Hypothalamus (tissue), 51 donors: ENCODE results near the gene RASGRF2.

Experiments
- DNase-seq, 51 donors: peaks; one replicate each; lab custom pipeline; 2025; lab: John Stamatoyannopoulos, UW

Gene RASGRF2

GRCh38 chr5:80953587-80953986 is 6.6 kb upstream of the RASGRF2 start:
- no peak for DNase-seq

- no peak for DNase-seq
Measured at GRCh38 chr5:80955082-80955590, 5.0 kb upstream of the RASGRF2 start.

- no peak for DNase-seq
Measured at GRCh38 chr5:80956272-80956671, 3.9 kb upstream of the RASGRF2 start.

GRCh38 chr5:80957031-80957761 is 3.0 kb upstream of the RASGRF2 start:
- DNase-seq = no peak

- DNase-seq = no peak
Measured at GRCh38 chr5:80958616-80959015, 1.5 kb upstream of the RASGRF2 start.

- no peak for DNase-seq
Measured at GRCh38 chr5:80959138-80959537, 1.0 kb upstream of the RASGRF2 start.

- peak in 37 of 51 donors; percentile 9 to 76 (median 42) for DNase-seq
Measured at GRCh38 chr5:80960531-80961375, 590 bp downstream of the RASGRF2 start.

GRCh38 chr5:80961376-80962281 is 1.5 kb downstream of the RASGRF2 start:
- DNase-seq = peak in 10 of 51 donors; percentile 9 to 76 (median 30)

GRCh38 chr5:80962630-80963520 is 2.7 kb downstream of the RASGRF2 start:
- DNase-seq = peak in 1 of 51 donors; percentile 35

GRCh38 chr5:80963521-80963895 is 3.3 kb downstream of the RASGRF2 start:
- DNase-seq = peak in 2 of 51 donors; percentile 12 to 32

- peak in 1 of 51 donors; percentile 29 for DNase-seq
Measured at GRCh38 chr5:80963966-80964481, 3.9 kb downstream of the RASGRF2 start.

- no peak for DNase-seq
Measured at GRCh38 chr5:80964491-80964890, 4.3 kb downstream of the RASGRF2 start.

GRCh38 chr5:80964919-80965318 is 4.8 kb downstream of the RASGRF2 start:
- no peak for DNase-seq

GRCh38 chr5:80967500-80968181 is 7.5 kb downstream of the RASGRF2 start:
- peak in 1 of 51 donors; percentile 37 for DNase-seq

GRCh38 chr5:80973027-80973426 is 12.9 kb downstream of the RASGRF2 start:
- DNase-seq = no peak

- DNase-seq = no peak
Measured at GRCh38 chr5:80975065-80975464, 14.9 kb downstream of the RASGRF2 start.

GRCh38 chr5:80976985-80977384 is 16.8 kb downstream of the RASGRF2 start:
- DNase-seq = no peak

- no peak for DNase-seq
Measured at GRCh38 chr5:80977764-80978163, 17.6 kb downstream of the RASGRF2 start.
